WTC11 (cell line): ENCODE results near the gene TNRC6C. TPM values are rescaled to one million over a fixed set of nuclear protein-coding genes. Genes with fewer than 3 reads are reported as not detected.
A peak's percentile ranks its signal among the peaks of the same experiment; 100 is the strongest.

ENCODE experiments used
- ATAC-seq: fragments of 200-7000 bp; cut with Tn5 transposase; 2 replicates; pipeline ENCODE4 v1.10.0; 2021; ENCODE audit warnings: mild to moderate bottlenecking, moderate library complexity
- CTCF ChIA-PET: fragments of 300-600 bp; sonication (Branson Sonifier 250); formaldehyde crosslinking; loops from one replicate; lab custom pipeline; 2021; ENCODE audit warnings: antibody characterized with exemption; lab: Charles Lee
- POLR2A ChIA-PET: fragments of 350-600 bp; sonication (Branson Sonifier 250); formaldehyde crosslinking; loops from one replicate; lab custom pipeline; 2021; ENCODE audit warnings: antibody characterized with exemption; lab: Charles Lee
- DNase-seq: peaks from one replicate; pipeline ENCODE4 v3.0.0; 2021; ENCODE audit warnings: low spot score
- H3K27ac Mint-ChIP-seq: 2 replicates; pipeline ENCODE4 v1.8.0; 2021; ENCODE audit warnings: mixed read lengths
- H3K27me3 Mint-ChIP-seq: 2 replicates; pipeline ENCODE4 v1.8.0; 2021; ENCODE audit warnings: low read depth, mild to moderate bottlenecking, moderate library complexity, mixed read lengths
- H3K36me3 Mint-ChIP-seq: 2 replicates; pipeline ENCODE4 v1.8.0; 2021; ENCODE audit warnings: mixed read lengths
- H3K4me1 Mint-ChIP-seq: 2 replicates; pipeline ENCODE4 v1.8.0; 2022; ENCODE audit warnings: mixed read lengths
- H3K4me3 Mint-ChIP-seq: 2 replicates; pipeline ENCODE4 v1.8.0; 2021; ENCODE audit warnings: mild to moderate bottlenecking, moderate library complexity, mixed read lengths
- H3K9me3 Mint-ChIP-seq: 2 replicates; pipeline ENCODE4 v1.8.0; 2021; ENCODE audit warnings: mixed read lengths
- CTCF ChIP-seq: fragments of 200-600 bp; IDR thresholded peaks from 2 replicates; pipeline ENCODE4 v1.8.0; 2022; ENCODE audit warnings: antibody characterized with exemption
- FOXP4 ChIP-seq: sonication (generic); formaldehyde crosslinking; IDR thresholded peaks from 2 replicates; pipeline ENCODE4 v1.8.0; 2022; ENCODE audit warnings: mild to moderate bottlenecking, missing genetic modification reagents
- GRHL2 ChIP-seq: fragments of 250-450 bp; sonication (Bioruptor Pico); IDR thresholded peaks from 2 replicates; pipeline ENCODE4 v1.8.0; 2022; ENCODE audit warnings: mild to moderate bottlenecking, moderate library complexity; ENCODE audit not compliant: insufficient replicate concordance, severe bottlenecking
- HMGA2 ChIP-seq: fragments of 250-450 bp; sonication (Bioruptor Pico); IDR thresholded peaks from 2 replicates; pipeline ENCODE4 v1.4.0; 2021; ENCODE audit warnings: mild to moderate bottlenecking, moderate library complexity
- MLX ChIP-seq: sonication (generic); formaldehyde crosslinking; IDR thresholded peaks from 2 replicates; pipeline ENCODE4 v1.8.1; 2023; ENCODE audit warnings: mild to moderate bottlenecking, missing genetic modification reagents, moderate library complexity
- NR1H2 ChIP-seq: sonication (generic); formaldehyde crosslinking; IDR thresholded peaks from 2 replicates; pipeline ENCODE4 v1.9.0; 2021; ENCODE audit warnings: mild to moderate bottlenecking, moderate library complexity, missing genetic modification reagents
- NR2C2 ChIP-seq: sonication (generic); formaldehyde crosslinking; IDR thresholded peaks from 2 replicates; pipeline ENCODE4 v1.8.0; 2022; ENCODE audit warnings: mild to moderate bottlenecking, missing genetic modification reagents
- NR3C1 ChIP-seq: sonication (generic); formaldehyde crosslinking; conservative IDR thresholded peaks from 2 replicates; pipeline ENCODE4 v1.8.1; 2023; ENCODE audit warnings: low read depth, mild to moderate bottlenecking, missing genetic modification reagents
- OVOL2 ChIP-seq: fragments of 250-450 bp; sonication (Bioruptor Pico); IDR thresholded peaks from 2 replicates; pipeline ENCODE4 v1.9.0; 2021; ENCODE audit warnings: mild to moderate bottlenecking, borderline replicate concordance
- PRRX2 ChIP-seq: fragments of 250-450 bp; sonication (Bioruptor Pico); IDR thresholded peaks from 2 replicates; pipeline ENCODE4 v1.8.0; 2021; ENCODE audit warnings: mild to moderate bottlenecking
- RORB ChIP-seq: fragments of 250-450 bp; sonication (Bioruptor Pico); IDR thresholded peaks from 2 replicates; pipeline ENCODE4 v1.9.0; 2021; ENCODE audit warnings: mild to moderate bottlenecking
- SMAD3 ChIP-seq: sonication (generic); formaldehyde crosslinking; IDR thresholded peaks from 2 replicates; pipeline ENCODE4 v1.8.0; 2022; ENCODE audit warnings: missing genetic modification reagents, mild to moderate bottlenecking, borderline replicate concordance
- SMAD4 ChIP-seq: sonication (generic); formaldehyde crosslinking; IDR thresholded peaks from 2 replicates; pipeline ENCODE4 v1.8.0; 2022; ENCODE audit warnings: mild to moderate bottlenecking, missing genetic modification reagents
- USF2 ChIP-seq: sonication (generic); formaldehyde crosslinking; IDR thresholded peaks from 2 replicates; pipeline ENCODE4 v1.8.1; 2023; ENCODE audit warnings: mild to moderate bottlenecking, missing genetic modification reagents, moderate library complexity
- ZNF138 ChIP-seq: sonication (generic); formaldehyde crosslinking; conservative IDR thresholded peaks from 2 replicates; pipeline ENCODE4 v1.8.1; 2022; ENCODE audit warnings: mild to moderate bottlenecking, moderate library complexity, missing genetic modification reagents
- ZNF281 ChIP-seq: sonication (generic); formaldehyde crosslinking; IDR thresholded peaks from 2 replicates; pipeline ENCODE4 v1.8.0; 2023; ENCODE audit warnings: mild to moderate bottlenecking, missing genetic modification reagents
- ZNF416 ChIP-seq: fragments of 250-450 bp; sonication (Bioruptor Pico); IDR thresholded peaks from 2 replicates; pipeline ENCODE4 v1.9.0; 2021; ENCODE audit warnings: mild to moderate bottlenecking, inconsistent platforms
- ZNF425 ChIP-seq: fragments of 250-450 bp; sonication (Bioruptor Pico); conservative IDR thresholded peaks from 2 replicates; pipeline ENCODE4 v1.9.0; 2021; ENCODE audit warnings: mild to moderate bottlenecking
- ZNF512 ChIP-seq: sonication (generic); formaldehyde crosslinking; IDR thresholded peaks from 2 replicates; pipeline ENCODE4 v1.8.1; 2022; ENCODE audit warnings: missing genetic modification reagents, borderline replicate concordance
- total RNA-seq: library from RNA; stranded (reverse); gene quantifications from 3 replicates; pipeline ENCODE4 v1.2.3, GENCODE V29; 2021

TNRC6C gene
- total RNA-seq, 1 experiment from 2014 or later: 52.3 TPM

GRCh38 chr17:77952368-77952767, 6.1 kb upstream of the TNRC6C start (continued):
- no peak for TF ChIP-seq ZNF425

- Mint-ChIP-seq H3K36me3 (no peaks in the 10 kb centered on the region), H3K27me3 (peaks cover 41% of the 10 kb centered on the region), H3K4me3 (peak overlapping the region; percentile 92), H3K27ac (peak overlapping the region; percentile 78), H3K9me3 (peaks cover 5% of the 10 kb centered on the region; the same call in 1 of the 2 replicates), H3K4me1 (peaks cover 50% of the 10 kb centered on the region)
- DNase-seq (no peak), ATAC-seq (no peak)
- ChIA-PET POLR2A (interaction anchor here (1.1 to 1.8 kb wide), 8 partner anchors 17 to 409 kb away, joined by 3 to 11 read pairs (median 6); no protein-coding TSS in a partner anchor), CTCF (interaction anchor here (1.9 to 2.3 kb wide), 3 partner anchors 43 to 65 kb away, joined by 6 to 23 read pairs (median 8); no protein-coding TSS in a partner anchor)
- no peak for TF ChIP-seq SMAD4 (CRISPR knock-in tag)
- TF ChIP-seq ZNF416 (CRISPR knock-in tag): no peak
- TF ChIP-seq MLX (CRISPR knock-in tag): 0 out of 2 replicates have a peak, but pooled peaks have one; percentile 43
Observed at GRCh38 chr17:77957235-77957856, 1.2 kb upstream of the TNRC6C start.

- no peaks in the 10 kb centered on the region for H3K36me3 Mint-ChIP-seq
- POLR2A ChIA-PET: interaction anchor here (0.6 to 1.8 kb wide), 35 partner anchors 10 to 412 kb away, joined by 3 to 14 read pairs (median 4); no protein-coding TSS in a partner anchor
- peaks cover 27% of the 10 kb centered on the region for H3K27me3 Mint-ChIP-seq
- DNase-seq (no peak), ATAC-seq (peak; percentile 2; the same call in 1 of the 2 replicates)
- 0 out of 2 replicates have a peak, but pooled peaks cover under 1% of the 10 kb centered on the region for H3K9me3 Mint-ChIP-seq
- no peak overlapping the region for H3K4me3 Mint-ChIP-seq
- CTCF ChIA-PET: interaction anchor here (0.7 to 2.3 kb wide), 21 partner anchors 11 to 571 kb away, joined by 3 to 23 read pairs (median 4); no protein-coding TSS in a partner anchor
- H3K4me1 Mint-ChIP-seq: peaks cover 60% of the 10 kb centered on the region
- no peak overlapping the region for H3K27ac Mint-ChIP-seq
- TF ChIP-seq SMAD3 (CRISPR knock-in tag): no peak
- no peak for TF ChIP-seq USF2 (CRISPR knock-in tag)
- no peak for TF ChIP-seq HMGA2 (CRISPR knock-in tag)
- no peak for TF ChIP-seq ZNF281 (CRISPR knock-in tag)
- no peak for TF ChIP-seq OVOL2 (CRISPR knock-in tag)
- TF ChIP-seq ZNF138 (CRISPR knock-in tag): no peak
- TF ChIP-seq PRRX2 (CRISPR knock-in tag): no peak
- TF ChIP-seq NR1H2 (CRISPR knock-in tag): no peak
- no peak for TF ChIP-seq NR2C2 (CRISPR knock-in tag)
- TF ChIP-seq RORB (CRISPR knock-in tag): no peak
- TF ChIP-seq GRHL2: no peak
- TF ChIP-seq CTCF: no peak
- TF ChIP-seq NR3C1 (CRISPR knock-in tag): no peak
- no peak for TF ChIP-seq FOXP4 (CRISPR knock-in tag)
- TF ChIP-seq ZNF512 (CRISPR knock-in tag): no peak
Observed at GRCh38 chr17:77958716-77959125, 218 bp downstream of the TNRC6C start.
